Neural cell (in vitro differentiated cells): ENCODE measurements around the gene SH3PXD2A. TPM values are rescaled to one million over a fixed set of nuclear protein-coding genes. Genes with fewer than 3 reads are reported as not detected.

Experiments used
- H2AFZ ChIP-seq: fragments of 200-600, 300-800 bp; sonication (generic), shearing (Covaris generic); 2 replicates; pipeline ENCODE4 v1.6.0; 2014; ENCODE audit warnings: low read depth, mild to moderate bottlenecking, antibody characterized with exemption, low read length, moderate library complexity
- H3F3A ChIP-seq: fragments of 200-600 bp; shearing (Covaris generic); 2 replicates; pipeline ENCODE4 v1.6.1; 2016; ENCODE audit warnings: mild to moderate bottlenecking, moderate library complexity, mixed read lengths, antibody characterized with exemption, low read length; ENCODE audit not compliant: insufficient read depth, poor library complexity, severe bottlenecking
- H3K27ac ChIP-seq: fragments of 200-600, 300-800 bp; sonication (generic), shearing (Covaris generic); 2 replicates; pipeline ENCODE4 v1.5.1; 2014; ENCODE audit warnings: mild to moderate bottlenecking, low read length, moderate library complexity
- H3K27me3 ChIP-seq: fragments of 300-800, 200-600 bp; sonication (generic), shearing (Covaris generic); 2 replicates; pipeline ENCODE4 v1.6.0; 2014; ENCODE audit warnings: mild to moderate bottlenecking, low read depth, low read length, moderate library complexity; ENCODE audit not compliant: insufficient read depth
- H3K36me3 ChIP-seq: fragments of 300-800, 200-600 bp; sonication (generic), shearing (Covaris generic); 2 replicates; pipeline ENCODE4 v1.5.1; 2014; ENCODE audit warnings: mild to moderate bottlenecking, antibody characterized with exemption, low read length, moderate library complexity; ENCODE audit not compliant: insufficient read depth
- H3K4me2 ChIP-seq: fragments of 300-800, 200-600 bp; sonication (generic), shearing (Covaris generic); 2 replicates; pipeline ENCODE4 v1.6.0; 2014; ENCODE audit warnings: mild to moderate bottlenecking, low read length
- H3K4me3 ChIP-seq: fragments of 300-800, 200-600 bp; sonication (generic), shearing (Covaris generic); 2 replicates; pipeline ENCODE4 v1.5.1; 2014; ENCODE audit warnings: mild to moderate bottlenecking, low read length, moderate library complexity
- H3K79me2 ChIP-seq: fragments of 200-600 bp; shearing (Covaris generic); replicated peaks from 2 replicates; pipeline ENCODE4 v1.6.0; 2014; ENCODE audit warnings: mild to moderate bottlenecking, low read length, moderate library complexity; ENCODE audit not compliant: insufficient read depth
- H3K9ac ChIP-seq: fragments of 300-800, 200-600 bp; sonication (generic), shearing (Covaris generic); 2 replicates; pipeline ENCODE4 v1.6.1; 2016; ENCODE audit warnings: mild to moderate bottlenecking, low read length, mixed read lengths
- H3K9me2 ChIP-seq: fragments of 200-600 bp; shearing (Covaris generic); 2 replicates; pipeline ENCODE4 v1.6.1; 2016; ENCODE audit warnings: mild to moderate bottlenecking, low read length, mixed read lengths; ENCODE audit not compliant: insufficient read depth
- H3K9me3 ChIP-seq: fragments of 200-600, 300-800 bp; sonication (generic), shearing (Covaris generic); 2 replicates; pipeline ENCODE4 v1.6.1; 2016; ENCODE audit warnings: mild to moderate bottlenecking, mixed run types, low read length, moderate library complexity, mixed read lengths
- H4K20me1 ChIP-seq: fragments of 200-600 bp; shearing (Covaris generic); 2 replicates; pipeline ENCODE4 v1.6.1; 2016; ENCODE audit warnings: mild to moderate bottlenecking, mixed run types; ENCODE audit not compliant: insufficient read depth
- EP300 ChIP-seq: fragments of 450-650 bp; conservative IDR thresholded peaks from 2 replicates; pipeline ENCODE4 v1.6.1; 2014; ENCODE audit warnings: antibody characterized with exemption, mild to moderate bottlenecking, moderate library complexity; ENCODE audit not compliant: poor library complexity, severe bottlenecking
- EZH2 ChIP-seq: fragments of 200-600, 300-800 bp; shearing (Covaris generic), sonication (generic); IDR thresholded peaks from 2 replicates; pipeline ENCODE4 v1.6.1; 2014; ENCODE audit warnings: antibody characterized with exemption, low read length, borderline replicate concordance, mild to moderate bottlenecking; ENCODE audit not compliant: insufficient read depth, poor library complexity, severe bottlenecking
- MXI1 ChIP-seq: fragments of 450-650 bp; conservative IDR thresholded peaks from 2 replicates; pipeline ENCODE4 v1.6.1; 2014; ENCODE audit warnings: antibody characterized with exemption, mild to moderate bottlenecking; ENCODE audit not compliant: poor library complexity, severe bottlenecking
- POLR2AphosphoS5 ChIP-seq: IDR thresholded peaks from 2 replicates; pipeline ENCODE4 v1.6.1; 2012
- RAD21 ChIP-seq: fragments of 450-650 bp; conservative IDR thresholded peaks from 2 replicates; pipeline ENCODE4 v1.6.1; 2014; ENCODE audit warnings: antibody characterized with exemption, mild to moderate bottlenecking, moderate library complexity
- SMC3 ChIP-seq: fragments of 450-650 bp; conservative IDR thresholded peaks from 2 replicates; pipeline ENCODE4 v1.6.1; 2014; ENCODE audit warnings: antibody characterized with exemption, mild to moderate bottlenecking, moderate library complexity; ENCODE audit not compliant: poor library complexity
- TAF1 ChIP-seq: IDR thresholded peaks from 2 replicates; pipeline ENCODE4 v1.6.1; 2012; ENCODE audit warnings: low read depth
- polyA plus RNA-seq: library from polyadenylated mRNA; depleted of rRNA; stranded (reverse); fragments of >200 nt; gene quantifications from 2 replicates; pipeline ENCODE4 v1.2.3, GENCODE V29; 2014
- TF ChIP-seq, protein P1 (sequence below): IDR thresholded peaks from 2 replicates; pipeline ENCODE4 v1.6.1; 2012; ENCODE audit warnings: borderline replicate concordance
- TF ChIP-seq, protein P2 (sequence below): fragments of 450-650 bp; IDR thresholded peaks from 2 replicates; pipeline ENCODE4 v1.5.1; 2014; ENCODE audit warnings: antibody characterized with exemption, mild to moderate bottlenecking, moderate library complexity; ENCODE audit not compliant: poor library complexity, severe bottlenecking

The SH3PXD2A gene
- polyA plus RNA-seq, 1 donor from 2014 or later, result 5.2 TPM

DNA sequence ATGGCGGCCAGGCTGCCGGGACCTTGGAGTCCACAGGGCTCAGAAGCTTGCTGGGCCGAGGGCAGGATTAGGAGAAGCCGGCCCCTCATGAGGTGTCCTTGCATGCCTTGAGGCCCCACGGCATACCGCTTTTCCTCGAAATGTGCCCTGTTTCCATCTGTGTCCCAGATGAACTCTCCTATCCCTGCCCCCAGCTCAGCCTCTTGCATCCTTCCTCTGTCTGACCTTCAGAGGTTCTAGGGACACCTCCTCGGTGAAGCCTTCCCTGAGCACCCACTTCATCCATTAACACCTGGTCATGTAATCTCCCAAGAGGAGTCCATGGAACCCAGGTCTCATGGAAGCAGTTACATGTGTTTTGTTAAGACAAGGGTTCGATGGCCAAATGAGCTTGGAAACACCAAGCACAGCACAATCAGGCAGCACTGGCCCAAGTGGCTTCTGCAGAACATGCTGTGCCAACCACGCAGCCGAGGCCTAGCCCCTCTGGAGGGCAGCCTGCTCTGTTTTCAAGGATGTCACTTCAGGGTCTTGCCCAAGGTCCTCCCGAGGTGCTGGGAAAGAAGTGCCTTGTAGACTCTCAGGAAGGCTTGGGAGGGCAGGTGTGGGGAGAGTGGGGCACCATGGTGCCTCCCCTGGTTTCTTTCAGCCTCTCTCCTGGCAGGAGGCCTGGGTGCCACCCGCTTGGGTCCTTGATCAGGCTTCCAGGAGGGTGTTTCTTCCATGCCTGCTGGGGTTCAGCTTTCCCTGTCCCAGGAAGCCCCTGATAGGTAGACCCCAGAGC lies 237.6 kb downstream of the SH3PXD2A start:
- no peak overlapping the region for H3K4me3 ChIP-seq
- TF ChIP-seq TAF1 (no peak), RAD21 (no peak), MXI1 (no peak), EZH2 (no peak), EP300 (no peak), POLR2AphosphoS5 (no peak), SMC3 (no peak)
- TF ChIP-seq, protein P1, sequence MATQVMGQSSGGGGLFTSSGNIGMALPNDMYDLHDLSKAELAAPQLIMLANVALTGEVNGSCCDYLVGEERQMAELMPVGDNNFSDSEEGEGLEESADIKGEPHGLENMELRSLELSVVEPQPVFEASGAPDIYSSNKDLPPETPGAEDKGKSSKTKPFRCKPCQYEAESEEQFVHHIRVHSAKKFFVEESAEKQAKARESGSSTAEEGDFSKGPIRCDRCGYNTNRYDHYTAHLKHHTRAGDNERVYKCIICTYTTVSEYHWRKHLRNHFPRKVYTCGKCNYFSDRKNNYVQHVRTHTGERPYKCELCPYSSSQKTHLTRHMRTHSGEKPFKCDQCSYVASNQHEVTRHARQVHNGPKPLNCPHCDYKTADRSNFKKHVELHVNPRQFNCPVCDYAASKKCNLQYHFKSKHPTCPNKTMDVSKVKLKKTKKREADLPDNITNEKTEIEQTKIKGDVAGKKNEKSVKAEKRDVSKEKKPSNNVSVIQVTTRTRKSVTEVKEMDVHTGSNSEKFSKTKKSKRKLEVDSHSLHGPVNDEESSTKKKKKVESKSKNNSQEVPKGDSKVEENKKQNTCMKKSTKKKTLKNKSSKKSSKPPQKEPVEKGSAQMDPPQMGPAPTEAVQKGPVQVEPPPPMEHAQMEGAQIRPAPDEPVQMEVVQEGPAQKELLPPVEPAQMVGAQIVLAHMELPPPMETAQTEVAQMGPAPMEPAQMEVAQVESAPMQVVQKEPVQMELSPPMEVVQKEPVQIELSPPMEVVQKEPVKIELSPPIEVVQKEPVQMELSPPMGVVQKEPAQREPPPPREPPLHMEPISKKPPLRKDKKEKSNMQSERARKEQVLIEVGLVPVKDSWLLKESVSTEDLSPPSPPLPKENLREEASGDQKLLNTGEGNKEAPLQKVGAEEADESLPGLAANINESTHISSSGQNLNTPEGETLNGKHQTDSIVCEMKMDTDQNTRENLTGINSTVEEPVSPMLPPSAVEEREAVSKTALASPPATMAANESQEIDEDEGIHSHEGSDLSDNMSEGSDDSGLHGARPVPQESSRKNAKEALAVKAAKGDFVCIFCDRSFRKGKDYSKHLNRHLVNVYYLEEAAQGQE, result no peak
- TF ChIP-seq, protein P2, sequence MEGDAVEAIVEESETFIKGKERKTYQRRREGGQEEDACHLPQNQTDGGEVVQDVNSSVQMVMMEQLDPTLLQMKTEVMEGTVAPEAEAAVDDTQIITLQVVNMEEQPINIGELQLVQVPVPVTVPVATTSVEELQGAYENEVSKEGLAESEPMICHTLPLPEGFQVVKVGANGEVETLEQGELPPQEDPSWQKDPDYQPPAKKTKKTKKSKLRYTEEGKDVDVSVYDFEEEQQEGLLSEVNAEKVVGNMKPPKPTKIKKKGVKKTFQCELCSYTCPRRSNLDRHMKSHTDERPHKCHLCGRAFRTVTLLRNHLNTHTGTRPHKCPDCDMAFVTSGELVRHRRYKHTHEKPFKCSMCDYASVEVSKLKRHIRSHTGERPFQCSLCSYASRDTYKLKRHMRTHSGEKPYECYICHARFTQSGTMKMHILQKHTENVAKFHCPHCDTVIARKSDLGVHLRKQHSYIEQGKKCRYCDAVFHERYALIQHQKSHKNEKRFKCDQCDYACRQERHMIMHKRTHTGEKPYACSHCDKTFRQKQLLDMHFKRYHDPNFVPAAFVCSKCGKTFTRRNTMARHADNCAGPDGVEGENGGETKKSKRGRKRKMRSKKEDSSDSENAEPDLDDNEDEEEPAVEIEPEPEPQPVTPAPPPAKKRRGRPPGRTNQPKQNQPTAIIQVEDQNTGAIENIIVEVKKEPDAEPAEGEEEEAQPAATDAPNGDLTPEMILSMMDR, result no peak
- no peak overlapping the region for H3K4me2 ChIP-seq

DNA sequence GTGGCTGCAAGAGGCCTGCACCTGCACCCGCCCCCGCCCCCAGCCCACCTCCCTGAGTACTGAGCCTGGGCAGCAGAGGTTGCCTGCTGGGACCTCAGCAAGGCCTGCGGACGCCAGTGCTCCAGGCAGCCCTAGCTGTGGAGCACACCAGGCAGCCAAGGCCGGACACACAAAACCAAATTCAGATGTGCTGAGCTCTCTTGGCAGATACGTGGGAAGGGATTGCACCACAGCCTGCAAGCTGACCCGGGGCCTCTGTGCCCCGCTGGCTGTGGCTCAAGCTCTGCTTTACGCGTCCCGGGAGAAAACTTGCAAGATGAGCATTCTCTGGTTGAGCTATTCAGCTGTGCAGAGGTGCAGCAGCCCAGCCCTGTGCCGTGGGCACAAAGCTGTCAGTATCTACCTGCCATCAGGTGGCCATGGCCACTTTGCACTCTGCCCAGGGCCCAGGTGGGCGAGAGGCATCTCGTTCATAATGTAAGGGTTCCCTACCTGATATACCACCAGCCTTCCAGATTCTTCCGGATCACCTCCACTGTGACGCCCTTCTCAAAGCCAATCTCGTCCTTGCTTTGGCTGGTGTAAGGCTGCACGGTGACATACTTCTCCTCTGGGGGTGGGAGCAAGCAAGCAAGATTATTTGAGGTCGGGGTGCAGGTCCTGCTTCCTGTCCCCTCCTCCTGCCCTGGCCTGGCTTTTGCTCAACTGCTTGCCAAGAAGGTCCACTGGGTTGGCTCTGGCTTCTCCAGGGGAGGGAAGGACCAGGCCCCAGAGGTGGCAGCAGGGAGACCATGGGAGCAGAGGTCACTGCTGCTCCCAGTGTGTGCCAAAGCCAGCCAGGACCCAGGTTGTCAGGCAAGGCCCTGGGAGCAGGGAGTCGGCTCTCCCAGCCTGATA lies 238.4 kb downstream of the SH3PXD2A start:
- no peak overlapping the region for H3K4me3 ChIP-seq
- H3K9me3 ChIP-seq, result no peaks in the 10 kb centered on the region
- TF ChIP-seq POLR2AphosphoS5, result no peak
- TF ChIP-seq MXI1, result no peak
- TF ChIP-seq, protein P2, result no peak
- TF ChIP-seq, protein P1, result no peak
- no peak for TF ChIP-seq EP300
- TF ChIP-seq TAF1, result no peak
- TF ChIP-seq EZH2, result no peak
- TF ChIP-seq RAD21, result no peak
- TF ChIP-seq SMC3, result no peak
- H2AFZ ChIP-seq, result no peak overlapping the region
- H3F3A ChIP-seq, result no peaks in the 10 kb centered on the region
- no peak overlapping the region for H3K4me2 ChIP-seq
- no peaks in the 10 kb centered on the region for H3K36me3 ChIP-seq
- no peaks in the 10 kb centered on the region for H3K9me2 ChIP-seq
- H3K27me3 ChIP-seq, result no peaks in the 10 kb centered on the region
- no peak overlapping the region for H3K27ac ChIP-seq
- H4K20me1 ChIP-seq, result no peaks in the 10 kb centered on the region
- no peak overlapping the region for H3K9ac ChIP-seq
- H3K79me2 ChIP-seq, result no peaks in the 10 kb centered on the region

More for the DNA sequence above, 237.6 kb downstream of the SH3PXD2A start:
- no peaks in the 10 kb centered on the region for H3K79me2 ChIP-seq
- no peaks in the 10 kb centered on the region for H3K9me2 ChIP-seq
- no peak overlapping the region for H3K9ac ChIP-seq
- no peaks in the 10 kb centered on the region for H3F3A ChIP-seq
- no peaks in the 10 kb centered on the region for H4K20me1 ChIP-seq
- H3K36me3 ChIP-seq, result no peaks in the 10 kb centered on the region
- H3K9me3 ChIP-seq, result no peaks in the 10 kb centered on the region
- H3K27me3 ChIP-seq, result no peaks in the 10 kb centered on the region
- H3K27ac ChIP-seq, result no peak overlapping the region
- no peak overlapping the region for H2AFZ ChIP-seq
